Measurements from ENCODE around the gene MS4A4A.
"Not testable (repeated sequence)": the region's sequence is repeated elsewhere in the genome, so short reads cannot be mapped to it uniquely, and the experiment has no call there.

MS4A4A gene

DNA sequence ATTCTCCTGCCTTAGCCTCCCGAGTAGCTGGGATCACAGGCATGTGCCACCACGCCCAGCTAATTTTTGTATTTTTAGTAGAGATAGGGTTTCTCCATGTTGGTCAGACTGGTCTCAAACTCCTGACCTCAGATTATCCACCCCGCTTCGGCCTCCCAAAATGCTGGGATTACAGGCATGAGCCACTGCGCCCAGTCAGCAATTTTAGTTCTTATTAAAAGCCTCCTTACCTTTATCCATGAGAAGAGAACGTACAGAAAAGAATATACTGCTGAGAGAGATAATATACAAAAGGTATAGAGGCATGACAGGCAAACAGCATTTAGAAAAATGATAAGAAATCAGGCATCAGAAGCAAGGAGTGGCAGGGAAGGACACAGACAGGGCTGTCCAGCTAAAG, 21.4 kb downstream of the MS4A4A start:
- not testable (repeated sequence) for DNase-seq (ENCODE audit: low read depth in 2 of 2, low spot score in 1 of 2)

DNA sequence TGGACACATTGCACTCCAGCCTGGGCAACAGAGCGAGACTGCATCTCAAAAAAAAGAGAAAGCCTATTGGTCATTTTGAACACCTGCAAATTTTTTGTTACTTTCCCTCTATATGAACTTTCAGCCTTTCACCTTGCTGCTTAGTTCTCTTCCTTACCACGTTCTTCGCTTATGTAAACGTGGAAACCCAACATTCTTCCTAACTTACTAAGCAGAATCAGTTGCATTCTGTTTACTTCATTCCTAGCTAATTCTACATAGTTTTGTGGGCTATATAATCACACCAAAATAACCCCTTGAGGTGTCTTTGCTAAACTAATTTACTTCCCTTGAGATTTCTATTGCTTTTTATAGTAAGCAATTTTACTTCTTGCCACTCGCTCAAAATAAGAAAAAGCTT, 23.2 kb downstream of the MS4A4A start:
- no peak for DNase-seq (ENCODE audit: low read depth in 2 of 2, low spot score in 1 of 2)

DNA sequence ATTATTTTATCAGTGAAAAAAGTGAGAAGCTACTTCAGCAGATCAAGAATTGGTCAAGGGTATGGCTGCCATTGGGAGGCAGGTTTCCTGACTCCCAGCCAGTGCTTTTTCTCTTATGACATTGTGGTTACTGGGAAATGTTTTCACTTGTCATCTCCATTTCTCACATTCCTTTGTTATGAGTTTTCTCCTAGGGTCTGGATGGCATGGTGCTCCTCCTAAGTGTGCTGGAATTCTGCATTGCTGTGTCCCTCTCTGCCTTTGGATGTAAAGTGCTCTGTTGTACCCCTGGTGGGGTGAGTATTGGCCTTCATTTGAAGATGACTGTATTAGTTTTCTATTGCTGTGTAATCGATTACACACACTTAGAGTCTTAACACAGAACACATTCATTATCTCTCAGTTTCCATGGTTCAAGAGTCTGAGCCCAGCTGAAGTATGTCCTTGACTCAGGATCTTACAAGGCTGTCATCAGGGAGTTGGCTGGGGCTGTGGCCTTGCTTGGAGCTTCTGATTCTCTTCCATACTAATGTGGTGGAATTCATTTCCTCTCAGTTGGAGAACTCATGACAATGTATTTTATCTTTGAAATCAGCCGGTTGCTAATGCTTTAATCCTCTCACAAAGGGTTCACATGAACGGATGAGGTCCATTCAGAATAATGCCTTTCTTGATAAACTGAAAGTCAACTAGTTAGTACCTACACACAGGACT, 25.6 kb downstream of the MS4A4A start:
- no peak for DNase-seq (ENCODE audit: low read depth in 2 of 2, low spot score in 1 of 2)

DNA sequence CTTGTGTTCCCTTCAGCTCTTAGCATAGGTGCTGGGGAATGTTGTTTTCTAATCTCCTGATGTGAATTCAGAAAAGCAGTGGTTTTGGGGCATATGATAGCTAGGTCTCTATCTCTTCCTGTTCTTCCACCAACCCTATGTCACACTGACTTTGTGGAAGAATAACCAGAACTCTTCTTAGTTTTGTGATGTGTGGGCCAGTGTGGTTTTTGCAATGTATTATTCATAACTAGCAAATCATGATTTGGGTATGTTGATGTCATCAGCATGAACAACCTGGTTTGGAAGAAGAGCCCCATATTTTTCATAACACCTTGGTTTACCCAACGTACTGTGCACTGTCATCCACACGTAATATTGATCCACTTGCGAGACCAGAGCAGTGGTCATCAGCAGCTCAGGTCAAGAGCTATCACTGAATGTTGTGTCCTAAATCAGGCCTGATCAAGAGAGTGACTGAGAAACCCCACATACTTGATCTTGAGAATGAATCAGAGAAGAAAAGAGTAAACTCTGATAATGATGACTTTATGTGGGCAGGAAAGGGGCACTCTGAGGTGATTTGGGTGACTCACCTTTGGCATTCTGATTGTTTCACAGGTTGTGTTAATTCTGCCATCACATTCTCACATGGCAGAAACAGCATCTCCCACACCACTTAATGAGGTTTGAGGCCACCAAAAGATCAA, 27.2 kb downstream of the MS4A4A start:
- DNase-seq (ENCODE audit: low read depth in 2 of 2, low spot score in 1 of 2), result no peak

DNA sequence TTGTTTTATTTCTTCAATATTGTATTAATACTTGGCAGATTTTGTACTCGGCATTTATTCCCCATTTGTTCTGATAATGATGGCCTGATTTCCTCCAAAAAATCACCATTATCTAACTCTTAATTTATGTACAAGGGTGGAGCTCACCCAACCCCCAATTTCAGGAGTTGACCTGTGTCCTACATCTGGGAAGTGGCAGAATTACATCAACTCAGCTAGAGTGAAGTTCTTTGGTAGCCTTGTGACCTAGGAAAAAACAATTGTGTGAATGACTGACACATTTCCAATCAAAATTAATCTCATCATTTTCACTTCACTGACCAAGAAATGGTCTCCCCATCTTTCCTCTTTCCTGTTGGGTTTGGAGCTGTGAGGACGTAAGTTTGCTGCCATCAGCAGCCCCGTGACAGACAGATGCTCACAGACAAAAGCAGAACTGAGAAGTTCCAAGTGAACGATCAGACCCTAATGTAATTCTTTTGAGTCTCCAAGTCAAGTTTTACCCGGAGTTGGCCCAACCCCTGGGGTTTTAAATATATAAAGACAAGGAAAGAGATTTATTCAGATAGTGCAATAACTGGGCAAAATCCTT, 30.0 kb downstream of the MS4A4A start:
- no peak for DNase-seq (ENCODE audit: low read depth in 2 of 2, low spot score in 1 of 2)

DNA sequence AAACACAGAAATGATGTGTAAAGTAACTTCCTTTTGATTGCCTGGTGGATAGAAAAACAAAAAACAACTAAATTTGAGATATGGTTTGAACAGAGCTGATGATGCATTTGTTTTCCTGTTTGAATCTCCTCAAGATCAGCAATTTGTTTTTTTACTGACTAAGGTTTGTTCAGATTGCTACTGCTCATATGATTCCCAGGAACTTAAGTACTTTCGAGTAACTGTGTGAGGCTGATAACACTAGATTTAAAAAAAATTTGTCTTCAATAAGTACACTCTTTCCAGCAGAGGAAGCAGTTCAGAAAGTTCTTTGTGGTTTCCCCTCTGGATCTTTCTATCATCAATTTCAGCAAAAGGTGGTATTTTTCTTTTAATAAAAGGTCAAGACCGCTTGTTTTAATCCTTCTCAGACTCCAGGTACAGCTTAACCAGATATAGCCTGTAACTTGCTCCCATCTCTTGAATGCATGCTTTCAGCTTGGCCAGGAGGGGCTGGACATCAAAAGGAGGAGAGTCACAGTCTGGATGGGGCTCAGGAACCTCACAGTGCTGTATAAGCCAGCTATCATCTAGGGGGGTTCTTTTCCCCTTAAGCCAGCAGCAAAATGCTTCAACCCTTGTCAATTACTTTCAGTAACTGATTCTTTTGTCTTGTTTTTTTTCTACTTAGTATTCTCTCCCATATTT, 34.3 kb downstream of the MS4A4A start:
- no peak for DNase-seq (ENCODE audit: low read depth in 2 of 2, low spot score in 1 of 2)

DNA sequence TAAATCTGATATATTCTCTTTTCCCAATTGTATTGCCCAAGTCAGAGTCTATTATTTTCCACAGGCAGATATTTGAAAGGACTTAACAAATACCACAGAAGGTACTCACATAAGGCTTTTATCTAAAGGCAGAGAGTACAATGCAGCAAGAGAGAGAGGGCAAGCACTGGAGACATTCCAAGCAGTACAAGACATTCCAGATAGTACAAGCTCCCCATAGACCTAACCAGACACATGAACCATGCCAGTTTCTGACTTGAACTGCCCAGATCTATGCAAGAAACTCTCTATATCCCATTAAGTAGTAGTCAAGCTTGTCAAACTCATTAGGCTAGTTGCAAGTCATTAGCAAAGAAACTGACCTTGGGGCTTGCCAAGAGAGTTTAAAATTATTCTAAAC, 35.4 kb downstream of the MS4A4A start:
- no peak for DNase-seq (ENCODE audit: low read depth in 2 of 2, low spot score in 1 of 2)

DNA sequence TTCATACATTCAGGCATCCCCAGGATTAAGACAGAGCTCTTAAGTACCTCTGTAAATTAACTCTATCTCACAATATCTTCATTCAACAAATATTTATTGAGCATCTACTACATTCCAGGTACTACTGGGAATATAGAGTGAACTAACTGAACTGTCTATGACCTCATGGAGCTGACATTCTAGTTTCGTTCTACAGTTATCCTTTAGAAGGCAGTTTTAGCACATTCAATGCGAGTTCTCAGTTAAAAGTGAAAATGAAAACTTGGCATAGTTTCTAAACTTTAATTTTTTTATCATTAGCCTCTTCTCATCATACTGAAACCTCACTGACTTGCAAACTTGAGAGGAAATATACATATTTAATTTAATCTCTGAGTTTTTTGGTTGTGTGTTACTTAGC, 35.9 kb downstream of the MS4A4A start:
- DNase-seq (ENCODE audit: low read depth in 2 of 2, low spot score in 1 of 2), result no peak

DNA sequence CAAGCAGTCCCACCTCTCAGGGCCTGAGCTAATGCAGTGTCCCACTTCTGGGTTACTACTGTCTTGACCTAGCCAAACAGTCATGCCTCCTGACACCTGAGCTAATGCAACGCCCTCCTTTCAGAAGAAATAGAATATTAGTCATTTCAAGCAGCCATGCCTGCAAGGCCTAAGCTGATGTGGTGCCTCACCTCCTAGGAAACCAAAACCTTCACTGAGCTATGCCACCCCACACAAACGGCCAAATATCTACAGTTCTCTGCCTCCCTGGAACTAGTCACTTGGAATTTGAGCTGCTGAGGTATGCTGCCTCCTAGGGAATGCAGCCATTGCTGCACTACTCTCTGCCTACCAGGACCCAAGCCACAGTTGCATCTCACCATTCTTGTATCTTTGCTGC, 38.3 kb downstream of the MS4A4A start:
- no peak for DNase-seq (ENCODE audit: low read depth in 2 of 2, low spot score in 1 of 2)

DNA sequence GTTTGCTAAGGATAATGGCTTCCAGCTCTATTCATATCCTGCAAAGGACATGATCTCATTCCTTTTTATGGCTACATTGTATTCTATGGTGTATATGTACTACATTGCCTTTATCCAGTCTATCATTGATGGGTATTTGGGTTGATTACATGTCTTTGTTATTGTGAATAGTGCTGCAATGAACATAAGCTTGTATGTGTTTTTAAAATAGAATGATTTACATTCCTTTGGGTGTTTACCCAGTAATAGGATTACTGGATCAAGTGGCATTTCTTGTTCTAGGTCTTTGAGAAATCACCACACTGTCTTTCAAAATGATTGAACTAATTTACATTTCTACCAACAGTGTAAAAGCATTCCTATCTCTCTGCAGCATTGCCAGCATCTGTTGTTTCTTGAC, 40.6 kb downstream of the MS4A4A start:
- no peak for DNase-seq (ENCODE audit: low read depth in 2 of 2, low spot score in 1 of 2)

DNA sequence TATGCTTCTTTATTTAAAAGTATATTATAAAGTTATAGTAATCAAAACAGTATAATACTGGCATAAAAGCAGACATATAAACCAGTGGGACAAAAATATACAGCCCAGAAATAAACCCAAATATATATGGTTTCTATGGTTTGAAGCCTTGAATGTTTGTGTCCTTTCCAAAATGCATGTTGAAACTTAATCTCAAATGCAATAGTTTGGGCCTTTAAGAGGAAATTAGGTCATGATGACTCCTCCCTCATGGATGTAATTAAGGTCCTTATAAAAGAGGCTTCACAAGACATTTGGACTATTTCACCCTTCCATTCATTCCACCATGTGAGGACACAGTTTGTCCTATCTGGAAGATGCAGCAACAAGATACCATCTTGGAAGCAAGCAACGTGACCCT, 46.5 kb downstream of the MS4A4A start, which contains the start of gene MS4A6E:
Gene MS4A6E (plus strand): TSS at position 301 of the 400 bp plus-strand sequence. CDS start 7,641 bp downstream, outside the sequence.
- DNase-seq (ENCODE audit: low read depth in 2 of 2, low spot score in 1 of 2), result no peak

DNA sequence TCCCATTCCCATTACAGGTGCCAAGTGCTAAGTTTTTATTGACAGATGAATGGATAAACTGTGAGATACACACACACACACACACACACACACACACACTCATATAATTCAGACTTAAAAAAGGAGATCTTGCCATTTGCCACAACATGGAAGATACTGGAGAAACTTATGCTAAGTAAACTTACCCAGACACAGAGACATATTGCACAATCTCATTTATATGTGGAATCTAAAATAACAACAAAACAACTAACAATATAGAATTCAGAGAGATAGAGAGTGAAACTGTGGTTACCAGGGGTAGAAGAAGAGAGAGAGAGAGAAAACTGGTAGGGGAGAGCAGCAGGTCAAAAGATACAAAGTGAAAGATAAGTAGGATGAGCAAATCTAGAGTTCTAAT, 48.0 kb downstream of the MS4A4A start:
- DNase-seq (ENCODE audit: low read depth in 2 of 2, low spot score in 1 of 2), result no peak

DNA sequence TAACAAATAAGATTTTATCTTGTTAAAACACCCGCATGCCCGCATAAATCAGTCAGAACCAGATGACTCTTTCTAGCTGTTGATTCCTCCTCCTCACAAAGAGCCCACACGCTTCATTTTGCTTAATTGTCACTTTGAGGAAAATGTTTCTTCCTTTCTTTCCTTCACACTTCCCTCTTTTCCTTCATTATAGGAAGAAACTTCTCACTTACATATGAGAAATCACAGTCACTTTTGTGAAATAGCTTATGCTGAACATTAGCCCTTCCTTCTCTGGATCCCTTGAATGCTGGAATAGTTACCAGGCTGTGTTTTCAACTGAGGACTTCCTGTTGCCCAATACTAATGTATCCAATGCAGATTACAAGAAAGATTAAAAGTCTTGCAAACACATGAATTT, 52.4 kb downstream of the MS4A4A start:
- no peak for DNase-seq (ENCODE audit: low read depth in 2 of 2, low spot score in 1 of 2)

DNA sequence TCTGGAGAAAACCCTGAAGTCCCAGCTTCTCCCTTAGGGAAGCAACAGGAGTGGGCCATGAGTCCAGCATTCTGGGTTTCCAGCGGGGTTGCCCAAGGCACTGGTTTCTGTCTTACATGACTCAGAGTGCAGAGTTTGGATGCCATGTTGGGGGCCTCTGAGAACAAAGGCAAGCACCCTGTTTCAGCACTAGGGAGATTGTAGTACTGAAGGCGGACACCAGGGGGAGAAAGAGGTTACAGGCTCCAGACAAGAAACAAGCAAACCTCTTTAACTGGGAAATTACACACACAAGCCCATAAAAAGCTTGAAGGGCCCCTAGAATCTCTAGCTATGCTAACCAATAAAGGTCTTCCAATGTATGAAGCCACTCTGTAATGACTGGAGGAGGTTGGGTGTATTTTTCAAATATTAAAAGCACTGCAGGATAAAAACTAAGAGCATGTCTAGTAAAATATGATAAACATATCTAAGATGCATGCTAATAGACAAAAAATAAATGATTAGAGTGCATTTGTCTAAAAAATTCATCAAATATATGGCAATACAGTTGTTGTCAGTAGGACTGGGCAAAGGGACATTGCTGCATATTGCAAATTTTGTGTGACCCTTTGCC, 53.6 kb downstream of the MS4A4A start:
- DNase-seq (ENCODE audit: low read depth in 2 of 2, low spot score in 1 of 2), result peak in 1 of 2 donors; percentile 49

DNA sequence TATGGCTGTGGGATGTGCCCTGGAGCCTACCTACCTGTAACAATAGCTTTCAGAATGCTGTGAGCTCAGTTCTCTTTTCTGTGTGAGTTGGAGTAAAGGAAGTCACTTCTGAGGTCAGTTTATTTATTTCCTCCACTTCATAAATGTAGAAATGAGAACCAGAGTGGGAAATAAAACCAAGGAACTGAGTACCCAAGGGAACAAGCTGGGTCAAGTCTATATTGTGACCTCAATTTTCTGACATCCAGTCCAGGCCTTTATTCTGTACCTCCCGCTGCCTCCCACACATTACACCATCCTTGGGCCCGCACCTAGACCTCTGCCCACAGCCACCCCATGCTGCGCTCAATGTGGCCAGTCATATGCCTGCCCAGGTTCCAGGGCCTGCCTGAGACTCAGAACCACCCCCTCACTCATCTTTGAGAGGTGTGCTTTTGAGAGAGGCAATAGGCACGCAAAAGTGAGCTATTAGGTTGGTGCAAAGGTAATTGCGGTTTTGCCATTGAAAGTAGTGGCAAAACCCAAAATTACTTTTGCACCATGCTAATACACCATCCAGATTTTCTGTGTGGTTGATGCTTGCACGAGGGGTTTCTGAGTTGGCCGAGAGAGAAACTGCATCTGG, 56.4 kb downstream of the MS4A4A start:
- DNase-seq (ENCODE audit: low read depth in 2 of 2, low spot score in 1 of 2), result no peak

DNA sequence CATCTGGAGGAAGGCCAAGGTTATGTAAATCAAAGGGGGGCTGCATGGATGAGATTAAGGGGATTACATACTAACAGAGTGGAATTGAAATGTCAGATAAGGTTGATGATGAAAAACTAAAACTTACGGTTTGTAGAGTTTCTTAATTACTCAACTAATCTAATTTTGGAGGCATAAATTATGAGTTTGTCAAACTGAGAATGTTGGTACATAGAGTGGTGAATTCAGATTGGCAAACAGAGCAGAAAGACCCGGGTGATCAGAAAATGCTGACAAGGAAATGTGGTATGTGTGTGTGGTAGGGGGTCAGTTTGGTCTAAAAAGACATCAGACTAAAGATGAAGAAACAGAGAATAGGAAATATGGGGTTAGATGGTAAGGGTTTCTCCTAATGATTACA, 57.6 kb downstream of the MS4A4A start:
- DNase-seq (ENCODE audit: low read depth in 2 of 2, low spot score in 1 of 2), result no peak

DNA sequence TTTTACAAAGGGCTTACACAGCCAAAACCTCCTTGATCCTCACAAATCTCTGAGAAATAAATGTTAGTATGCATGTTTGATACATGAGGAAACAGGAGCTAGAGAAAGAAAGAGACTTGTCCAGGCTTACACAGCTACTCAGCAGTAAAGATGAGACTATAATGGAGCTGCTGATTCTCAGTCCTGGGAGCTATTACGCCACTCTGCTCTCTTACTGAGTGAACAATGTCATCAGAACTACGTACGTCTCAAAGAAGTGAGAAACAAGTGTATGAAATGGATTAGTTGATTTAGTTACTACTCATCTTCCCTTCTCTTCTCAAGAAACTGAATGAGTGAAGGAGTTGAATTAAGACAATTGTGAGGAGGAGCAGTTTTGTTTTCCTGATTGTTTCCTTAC, 58.9 kb downstream of the MS4A4A start:
- no peak for DNase-seq (ENCODE audit: low read depth in 2 of 2, low spot score in 1 of 2)

DNA sequence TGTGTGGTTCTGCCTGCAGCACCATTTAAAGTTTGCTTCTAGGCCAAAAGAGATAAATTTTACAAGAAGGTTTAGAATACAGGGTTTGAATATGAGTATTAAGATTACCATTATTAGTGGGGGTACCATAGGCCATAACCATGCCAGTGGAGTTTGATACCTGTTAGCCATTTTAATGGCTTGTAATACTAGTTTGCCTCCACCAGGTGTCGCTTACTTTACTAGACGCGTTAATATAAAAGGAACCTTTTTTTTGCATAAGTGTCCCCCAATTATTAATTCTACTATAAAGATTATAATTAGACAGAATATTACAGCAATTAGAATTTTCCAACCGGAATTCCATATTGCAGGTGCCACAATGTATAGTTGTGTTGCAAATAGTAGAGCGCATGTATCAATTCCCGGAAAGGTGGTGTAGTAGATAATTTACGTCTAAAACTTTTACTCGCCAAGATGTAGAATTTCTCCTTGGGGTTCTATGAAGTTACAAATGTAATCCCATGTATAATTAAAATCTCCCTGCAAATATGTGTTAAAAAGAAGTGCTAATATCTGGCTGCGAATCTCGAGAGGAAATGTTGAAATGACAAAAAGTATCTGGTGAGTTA, 62.7 kb downstream of the MS4A4A start:
- no peak for DNase-seq (ENCODE audit: low read depth in 2 of 2, low spot score in 1 of 2)

DNA sequence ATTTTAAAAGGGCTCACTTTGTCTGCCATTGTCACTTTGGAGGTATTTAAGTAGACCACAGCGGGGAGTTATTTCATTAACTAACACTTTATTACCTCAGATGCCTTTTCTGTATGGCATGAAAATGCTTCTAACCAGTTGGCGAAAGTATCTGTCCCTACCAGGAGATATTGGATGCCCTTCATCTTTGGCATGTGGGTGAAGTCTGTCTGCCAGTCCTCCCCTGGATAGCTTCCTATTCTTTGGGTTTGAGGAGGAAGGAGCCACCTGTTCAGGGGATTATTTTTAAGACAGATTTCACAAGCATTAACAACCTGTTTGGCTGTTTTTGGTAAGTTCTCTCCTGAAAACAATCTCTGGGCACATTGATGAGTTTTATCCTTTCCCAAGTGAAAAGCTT, 63.7 kb downstream of the MS4A4A start:
- no peak for DNase-seq (ENCODE audit: low read depth in 2 of 2, low spot score in 1 of 2)

DNA sequence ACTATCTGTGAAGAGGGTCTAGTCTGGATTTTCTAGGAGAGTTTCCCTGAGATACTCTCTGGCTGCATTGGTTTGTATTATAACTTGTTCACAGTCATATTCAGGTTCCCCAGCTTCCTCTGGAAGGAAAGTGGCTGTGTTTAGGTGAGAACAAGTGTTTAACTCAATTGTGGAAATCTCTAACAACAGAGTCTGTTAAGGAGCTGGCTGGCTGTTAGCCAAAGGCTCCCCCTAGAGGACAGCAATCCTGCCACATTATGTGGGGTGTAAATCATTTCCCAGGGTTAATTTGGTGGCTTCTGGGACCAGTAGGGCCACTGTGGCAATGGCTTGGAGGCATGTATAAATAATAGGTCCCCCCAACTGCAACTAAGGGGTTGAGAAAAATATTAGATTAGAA, 65.0 kb downstream of the MS4A4A start:
- no peak for DNase-seq (ENCODE audit: low read depth in 2 of 2, low spot score in 1 of 2)

All from stimulated activated CD8-positive, alpha-beta memory T cell treated with anti-CD3 and anti-CD28 coated beads, Interleukin-4, amount 100 ng/mL, for 4 hours (primary cell).